UCSD-AML1 (cell line): Measurements from ENCODE around the gene TMEM87B.

Source experiments
- DNase-seq: peaks from one replicate; lab custom pipeline; 2025; ENCODE audit not compliant: unreplicated experiment; lab: John Stamatoyannopoulos, UW

TMEM87B gene

GRCh38 chr2:112164876-112165275 is 109.8 kb downstream of the TMEM87B start:
- no peak for DNase-seq

- no peak for DNase-seq
Measured at GRCh38 chr2:112165296-112165695, 110.2 kb downstream of the TMEM87B start.

- no peak for DNase-seq
Measured at GRCh38 chr2:112166806-112167499, 111.9 kb downstream of the TMEM87B start.

GRCh38 chr2:112168422-112169124 is 113.5 kb downstream of the TMEM87B start:
- DNase-seq, result no peak
